GM21381 (cell line): ENCODE data around the gene TIMP4.

ENCODE experiments used
- ATAC-seq: cut with Tn5 transposase; IDR thresholded peaks from one replicate; pipeline ENCODE4 v1.9.1; 2021; ENCODE audit warnings: mild to moderate bottlenecking, moderate library complexity; ENCODE audit not compliant: unreplicated experiment

TIMP4 gene

GRCh38 chr3:12107071-12107713, 51.5 kb downstream of the TIMP4 start:
- no peak for ATAC-seq
